ENCODE results near the gene NPIPA3.
"Not testable (repeated sequence)": the region's sequence is repeated elsewhere in the genome, so short reads cannot be mapped to it uniquely, and the experiment has no call there.

GRCh38 chr16:14685870-14686793 lies 17.1 kb upstream of the NPIPA3 start:
- TF ChIP-seq POLR2A (IDR thresholded peaks at IDR 0.05; ENCODE audit: low read depth, low read length); TAF1 (IDR thresholded peaks at IDR 0.05; ENCODE audit: borderline replicate concordance, low read depth, low read length): not testable (repeated sequence)
